ENCODE data around the gene SDF2L1. TPM values are rescaled to one million over a fixed set of nuclear protein-coding genes. Genes with fewer than 3 reads are reported as not detected.
"Not testable (repeated sequence)": the region's sequence is repeated elsewhere in the genome, so short reads cannot be mapped to it uniquely, and the experiment has no call there.

The SDF2L1 gene
- total RNA-seq, 1 donor from 2014 or later = 32.4 TPM

DNA sequence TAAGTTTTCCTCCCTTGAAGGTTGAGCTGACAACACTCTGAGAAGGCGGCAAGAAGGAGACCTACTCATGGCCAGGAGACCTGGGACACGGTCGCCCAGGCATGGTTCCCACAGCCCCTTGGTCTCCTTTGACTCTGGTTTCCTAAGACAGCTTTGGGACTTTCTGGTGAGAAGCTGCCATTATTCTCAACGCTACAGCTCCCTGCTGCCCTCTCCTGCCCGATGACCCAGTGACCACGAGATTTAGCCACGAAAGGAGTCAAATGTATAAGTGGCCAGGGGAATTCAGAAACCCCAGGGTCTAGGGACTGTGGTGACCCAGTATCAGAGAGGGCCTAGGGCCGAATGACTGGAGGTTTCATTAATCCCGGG lies 699 bp upstream of the SDF2L1 start:
- TF ChIP-seq, protein P1, sequence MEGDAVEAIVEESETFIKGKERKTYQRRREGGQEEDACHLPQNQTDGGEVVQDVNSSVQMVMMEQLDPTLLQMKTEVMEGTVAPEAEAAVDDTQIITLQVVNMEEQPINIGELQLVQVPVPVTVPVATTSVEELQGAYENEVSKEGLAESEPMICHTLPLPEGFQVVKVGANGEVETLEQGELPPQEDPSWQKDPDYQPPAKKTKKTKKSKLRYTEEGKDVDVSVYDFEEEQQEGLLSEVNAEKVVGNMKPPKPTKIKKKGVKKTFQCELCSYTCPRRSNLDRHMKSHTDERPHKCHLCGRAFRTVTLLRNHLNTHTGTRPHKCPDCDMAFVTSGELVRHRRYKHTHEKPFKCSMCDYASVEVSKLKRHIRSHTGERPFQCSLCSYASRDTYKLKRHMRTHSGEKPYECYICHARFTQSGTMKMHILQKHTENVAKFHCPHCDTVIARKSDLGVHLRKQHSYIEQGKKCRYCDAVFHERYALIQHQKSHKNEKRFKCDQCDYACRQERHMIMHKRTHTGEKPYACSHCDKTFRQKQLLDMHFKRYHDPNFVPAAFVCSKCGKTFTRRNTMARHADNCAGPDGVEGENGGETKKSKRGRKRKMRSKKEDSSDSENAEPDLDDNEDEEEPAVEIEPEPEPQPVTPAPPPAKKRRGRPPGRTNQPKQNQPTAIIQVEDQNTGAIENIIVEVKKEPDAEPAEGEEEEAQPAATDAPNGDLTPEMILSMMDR (IDR thresholded peaks at IDR 0.05; ENCODE audit: unreplicated experiment) = no peak
- Mint-ChIP-seq H3K4me1 (ENCODE audit: unreplicated experiment) (peaks cover 19% of the 10 kb centered on the region), H3K9me3 (ENCODE audit: unreplicated experiment) (no peaks in the 10 kb centered on the region), H3K27ac (ENCODE audit: unreplicated experiment) (peak overlapping the region; percentile 61), H3K4me3 (ENCODE audit: unreplicated experiment) (peak overlapping the region; percentile 89), H3K27me3 (ENCODE audit: unreplicated experiment) (peaks cover 10% of the 10 kb centered on the region), H3K36me3 (ENCODE audit: low read depth, unreplicated experiment) (peaks cover 7% of the 10 kb centered on the region)
- peak; percentile 59 for DNase-seq (ENCODE audit: low spot score)

DNA sequence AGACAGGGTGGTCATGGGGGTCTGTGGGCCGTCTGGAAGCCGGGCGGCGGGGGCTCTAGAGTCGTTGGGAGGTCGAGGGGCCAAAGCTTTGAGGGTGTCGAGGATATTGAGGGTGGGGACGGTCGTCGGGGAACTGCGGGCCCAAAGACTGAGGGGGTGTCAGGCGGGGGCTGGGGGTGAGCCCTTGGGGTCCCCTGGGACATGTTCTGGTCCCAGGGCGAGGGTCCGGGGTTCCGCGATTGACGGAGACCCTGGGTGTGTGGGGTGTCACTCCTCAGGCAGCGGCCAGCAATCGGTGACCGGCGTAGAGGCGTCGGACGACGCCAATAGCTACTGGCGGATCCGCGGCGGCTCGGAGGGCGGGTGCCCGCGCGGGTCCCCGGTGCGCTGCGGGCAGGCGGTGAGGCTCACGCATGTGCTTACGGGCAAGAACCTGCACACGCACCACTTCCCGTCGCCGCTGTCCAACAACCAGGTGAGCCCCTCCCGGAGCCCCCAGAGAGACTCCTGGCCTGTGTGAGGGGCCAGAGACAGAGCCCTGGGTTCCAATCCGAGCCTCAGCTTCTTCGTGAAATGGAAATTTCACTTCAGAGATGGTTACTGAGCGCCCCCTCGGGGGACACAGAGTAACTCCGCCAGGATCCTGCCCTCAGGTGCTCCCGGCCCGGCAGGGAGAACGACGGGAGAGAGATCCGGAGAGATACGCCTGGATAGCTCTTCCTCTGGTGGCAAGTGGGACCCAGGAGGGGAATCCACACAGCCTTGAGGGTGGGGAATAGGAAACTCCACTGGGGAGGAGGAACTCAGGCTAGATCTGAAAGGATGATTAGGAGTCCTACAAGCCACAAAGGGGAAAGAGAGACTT lies 714 bp downstream of the SDF2L1 start:
- Mint-ChIP-seq H3K27ac (ENCODE audit: unreplicated experiment) (no peak overlapping the region), H3K27me3 (ENCODE audit: unreplicated experiment) (peaks cover 12% of the 10 kb centered on the region), H3K4me3 (ENCODE audit: unreplicated experiment) (peak overlapping the region; percentile 89), H3K4me1 (ENCODE audit: unreplicated experiment) (peaks cover 22% of the 10 kb centered on the region), H3K9me3 (ENCODE audit: unreplicated experiment) (no peaks in the 10 kb centered on the region), H3K36me3 (ENCODE audit: low read depth, unreplicated experiment) (peaks cover 10% of the 10 kb centered on the region)
- DNase-seq (ENCODE audit: low spot score) = peak; percentile 75
- TF ChIP-seq, protein P1 (IDR thresholded peaks at IDR 0.05; ENCODE audit: unreplicated experiment) = peak; percentile 52

DNA sequence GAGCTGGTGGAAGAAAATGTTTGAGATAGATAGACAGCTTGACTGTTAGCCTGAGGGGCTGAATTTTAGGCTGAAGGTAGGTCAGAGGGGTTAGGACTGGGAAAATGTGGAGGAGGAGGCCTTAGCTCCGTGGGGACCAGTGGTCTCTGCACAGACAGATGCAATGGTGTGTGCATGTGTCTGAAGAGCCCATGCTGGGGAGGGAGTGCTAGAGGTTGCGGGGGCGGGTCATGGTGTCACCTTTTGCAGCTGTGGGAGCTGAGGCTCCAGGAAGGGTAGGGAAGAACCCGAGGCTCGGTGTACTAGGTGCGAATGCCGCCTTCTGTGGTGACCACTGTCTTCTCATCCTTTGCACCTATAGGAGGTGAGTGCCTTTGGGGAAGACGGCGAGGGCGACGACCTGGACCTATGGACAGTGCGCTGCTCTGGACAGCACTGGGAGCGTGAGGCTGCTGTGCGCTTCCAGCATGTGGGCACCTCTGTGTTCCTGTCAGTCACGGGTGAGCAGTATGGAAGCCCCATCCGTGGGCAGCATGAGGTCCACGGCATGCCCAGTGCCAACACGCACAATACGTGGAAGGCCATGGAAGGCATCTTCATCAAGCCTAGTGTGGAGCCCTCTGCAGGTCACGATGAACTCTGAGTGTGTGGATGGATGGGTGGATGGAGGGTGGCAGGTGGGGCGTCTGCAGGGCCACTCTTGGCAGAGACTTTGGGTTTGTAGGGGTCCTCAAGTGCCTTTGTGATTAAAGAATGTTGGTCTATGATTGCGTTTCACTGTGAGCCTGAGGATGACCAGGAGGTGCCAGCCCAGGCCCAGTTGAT lies 1.6 kb downstream of the SDF2L1 start:
- Mint-ChIP-seq H3K27ac (ENCODE audit: unreplicated experiment) (no peak overlapping the region), H3K9me3 (ENCODE audit: unreplicated experiment) (no peaks in the 10 kb centered on the region), H3K36me3 (ENCODE audit: low read depth, unreplicated experiment) (peaks cover 10% of the 10 kb centered on the region), H3K4me1 (ENCODE audit: unreplicated experiment) (peaks cover 22% of the 10 kb centered on the region), H3K4me3 (ENCODE audit: unreplicated experiment) (peak overlapping the region; percentile 75), H3K27me3 (ENCODE audit: unreplicated experiment) (peaks cover 12% of the 10 kb centered on the region)
- no peak for DNase-seq (ENCODE audit: low spot score)
- TF ChIP-seq, protein P1 (IDR thresholded peaks at IDR 0.05; ENCODE audit: unreplicated experiment) = no peak

DNA sequence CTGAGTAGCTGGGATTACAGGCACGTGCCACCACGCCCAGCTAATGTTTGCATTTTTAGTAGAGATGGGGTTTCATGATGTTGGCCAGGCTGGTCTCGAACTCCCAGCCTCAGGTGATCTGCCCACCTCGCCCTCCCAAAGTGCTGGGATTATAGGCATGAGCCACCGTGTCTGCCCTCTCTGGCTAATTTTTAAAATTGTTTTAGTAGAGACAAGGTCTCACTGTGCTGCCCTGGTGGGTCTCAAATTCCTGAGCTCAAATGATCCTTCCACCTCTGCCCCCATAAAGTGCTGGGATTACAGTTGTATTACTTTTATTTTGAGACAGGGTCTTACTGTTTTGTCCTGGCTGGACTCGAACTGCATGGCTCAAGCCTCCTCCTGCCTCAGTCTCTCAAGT lies 3.4 kb downstream of the SDF2L1 start:
- not testable (repeated sequence) for H3K4me3 Mint-ChIP-seq (ENCODE audit: unreplicated experiment); H3K27ac Mint-ChIP-seq (ENCODE audit: unreplicated experiment); H3K9me3 Mint-ChIP-seq (ENCODE audit: unreplicated experiment); DNase-seq (ENCODE audit: low spot score)
- H3K36me3 Mint-ChIP-seq (ENCODE audit: low read depth, unreplicated experiment) = peaks cover 10% of the 10 kb centered on the region
- peaks cover 21% of the 10 kb centered on the region for H3K4me1 Mint-ChIP-seq (ENCODE audit: unreplicated experiment)
- peaks cover 12% of the 10 kb centered on the region for H3K27me3 Mint-ChIP-seq (ENCODE audit: unreplicated experiment)

DNA sequence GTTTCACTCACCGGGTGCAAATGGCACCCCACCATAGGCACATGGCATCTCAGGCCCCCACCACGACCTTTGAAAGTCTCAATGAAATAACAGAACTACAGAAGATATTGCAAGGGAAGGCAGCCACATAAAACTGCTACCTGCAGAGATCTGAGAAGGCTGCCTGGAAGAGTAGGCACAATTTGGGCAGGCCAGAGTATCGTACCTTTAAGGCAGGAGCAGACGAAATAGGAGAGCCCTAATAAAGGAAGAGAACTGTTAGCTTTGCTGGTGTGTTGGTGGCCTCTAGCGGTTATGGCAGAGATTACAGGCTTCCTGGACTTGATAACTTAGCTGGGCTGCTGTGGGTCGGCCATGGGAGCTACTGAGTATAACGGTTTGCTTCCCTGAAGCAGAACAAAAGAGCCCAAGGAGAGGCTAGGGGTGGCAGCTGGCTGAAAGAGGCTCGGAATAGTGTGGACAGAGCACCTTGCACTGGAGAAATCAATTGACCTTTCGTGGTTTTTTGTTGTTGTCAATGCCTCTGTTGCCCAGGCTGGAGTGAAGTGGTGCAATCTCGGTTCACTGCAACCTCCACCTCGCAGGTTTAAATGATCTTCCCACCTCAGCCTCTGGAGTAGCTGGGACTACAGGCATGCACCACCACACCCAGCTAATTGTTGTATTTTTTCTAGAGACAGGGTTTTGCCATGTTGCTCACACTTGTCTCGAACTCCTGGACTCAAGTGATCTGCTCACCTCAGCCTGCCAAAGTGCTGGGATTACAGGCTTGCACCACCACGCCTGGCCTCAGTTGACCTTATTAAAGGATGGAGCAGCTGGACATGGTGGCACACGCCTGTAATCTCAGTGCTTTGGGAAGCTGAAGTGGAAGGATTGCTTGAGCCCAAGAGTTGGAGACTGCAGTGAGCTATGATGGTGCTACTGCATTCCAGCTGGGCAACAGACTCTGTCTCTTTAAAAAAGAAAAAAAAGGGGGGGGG lies 4.8 kb downstream of the SDF2L1 start:
- Mint-ChIP-seq H3K9me3 (ENCODE audit: unreplicated experiment) (no peaks in the 10 kb centered on the region), H3K36me3 (ENCODE audit: low read depth, unreplicated experiment) (peaks cover 10% of the 10 kb centered on the region), H3K4me1 (ENCODE audit: unreplicated experiment) (peaks cover 18% of the 10 kb centered on the region), H3K27me3 (ENCODE audit: unreplicated experiment) (peaks cover 12% of the 10 kb centered on the region), H3K4me3 (ENCODE audit: unreplicated experiment) (no peak overlapping the region), H3K27ac (ENCODE audit: unreplicated experiment) (peak overlapping the region; percentile 57)
- peak; percentile 75 for DNase-seq (ENCODE audit: low spot score)
- TF ChIP-seq, protein P1 (IDR thresholded peaks at IDR 0.05; ENCODE audit: unreplicated experiment) = peak; percentile 77

Data from endothelial cell (in vitro differentiated cells).